Spleen (tissue), 11 donors: ENCODE data around the gene PERP. TPM values are rescaled to one million over a fixed set of nuclear protein-coding genes. Genes with fewer than 3 reads are reported as not detected.

Experiments
- DNase-seq: peaks from one replicate; pipeline ENCODE4 v3.0.0-alpha.2; 2020
- H3K27ac ChIP-seq, 8 donors: fragments of 200-600 bp; sonication (generic) in 7 of 8; 1 replicate in 4 of 8; 2 replicates in 4 of 8; pipeline versions ENCODE4 v1.5.0 to v1.8.0; 2016 to 2021; ENCODE audit warnings: inconsistent platforms in 4 of 8, mild to moderate bottlenecking in 4 of 8, moderate library complexity in 1 of 8
- H3K27me3 ChIP-seq, 7 donors: fragments of 200-600 bp; sonication (generic) in 6 of 7; replicated peaks in 1 of 7; 1 replicate in 4 of 7; 2 replicates in 3 of 7; pipeline versions ENCODE4 v1.5.0 to v1.8.0; 2016 to 2021; ENCODE audit warnings: inconsistent platforms in 3 of 7, mild to moderate bottlenecking in 1 of 7
- H3K36me3 ChIP-seq, 6 donors: fragments of 200-600 bp; sonication (generic) in 5 of 6; 1 replicate in 4 of 6; 2 replicates in 2 of 6; pipeline versions ENCODE4 v1.5.0 to v1.8.0; 2016 to 2021; ENCODE audit warnings: inconsistent platforms in 2 of 6
- H3K4me1 ChIP-seq, 6 donors: fragments of 200-600 bp; sonication (generic) in 5 of 6; 1 replicate in 3 of 6; 2 replicates in 3 of 6; pipeline versions ENCODE4 v1.5.0 to v1.8.0; 2016 to 2021; ENCODE audit warnings: inconsistent platforms in 3 of 6
- H3K4me3 ChIP-seq, 8 donors: fragments of 200-600 bp; sonication (generic) in 7 of 8; 1 replicate in 4 of 8; 2 replicates in 4 of 8; pipeline versions ENCODE4 v1.5.0 to v1.8.0; 2016 to 2021; ENCODE audit warnings: inconsistent platforms in 4 of 8, mild to moderate bottlenecking in 4 of 8, moderate library complexity in 2 of 8
- H3K9me3 ChIP-seq, 8 donors: fragments of 200-600 bp; sonication (generic) in 7 of 8; 1 replicate in 4 of 8; 2 replicates in 4 of 8; pipeline versions ENCODE4 v1.5.0 to v1.8.0; 2016 to 2021; ENCODE audit warnings: inconsistent platforms in 4 of 8
- CTCF ChIP-seq, 11 experiments: fragments of 200-600 bp in 7 of 11; fragments of 450-650 bp in 4 of 11; sonication (generic) in 4 of 11; IDR thresholded peaks in 8 of 11; conservative IDR thresholded peaks in 3 of 11; 1 replicate in 7 of 11; 2 replicates in 4 of 11; pipeline versions ENCODE4 v1.4.0 to v1.8.0; 2016 to 2021; ENCODE audit warnings: antibody characterized with exemption in 11 of 11, inconsistent platforms in 4 of 11, mild to moderate bottlenecking in 1 of 11
- POLR2A ChIP-seq, 3 donors: fragments of 450-650 bp; IDR thresholded peaks; one replicate each; pipeline ENCODE4 v1.5.1; 2017; ENCODE audit warnings: antibody characterized with exemption in 3 of 3, mild to moderate bottlenecking in 1 of 3
- POLR2AphosphoS5 ChIP-seq, 3 donors: sonication (generic); formaldehyde crosslinking; IDR thresholded peaks; one replicate each; pipeline ENCODE4 v1.5.1; 2017; ENCODE audit warnings: antibody characterized with exemption in 3 of 3
- WGBS, 5 donors: extraction: QIAGEN DNeasy Blood & Tissue Kit in 3 of 5; methylation state at CpG; one replicate each; pipeline versions ENCODE4 v1.1.5 to v1.1.7; 2013 to 2018; 5-methylcytosine and 5-hydroxymethylcytosine counted together
- intact Hi-C: fragments of 100-400 bp; cut with DNase I; formaldehyde crosslinking; loops from one replicate; pipeline ENCODE4 v1.15.0; 2023; ENCODE audit warnings: low total_unique reads
- polyA plus RNA-seq, 3 donors: library from polyadenylated mRNA; stranded (reverse); fragments of 200-250 nt; gene quantifications; one replicate each; pipeline ENCODE4 v1.2.1, GENCODE V29; 2013
- total RNA-seq, 7 donors: library from RNA; depleted of rRNA in 3 of 7; stranded (reverse); fragments of >200 nt in 3 of 7; fragmentation: NEBNext Ultra II Directional in 4 of 7; extraction: Animal tissue kit (Norgen Biotek cat#: 25700) in 4 of 7; gene quantifications; one replicate each; pipeline versions ENCODE4 v1.1.0 to v1.2.1, GENCODE V29; 2016 to 2021
- donor health status: healthy with polysubstance abuse.
- donor health status: DM: no; HTN: no; CAD: no; lungs with moderate emphysema.
- donor health status: DM: no; HTN: no; CAD: no.
- donor health status: Bipolar disorder and iron deficiency.
- donor health status: healthy.
- donor health status: DM: no; HTN: no; CAD: no.
- donor health status: DM: yes; HTN: yes; CAD: no.

Gene PERP
- total and polyA plus RNA-seq, 10 donors = 0.29 to 1.1 (median 0.55) TPM

DNA sequence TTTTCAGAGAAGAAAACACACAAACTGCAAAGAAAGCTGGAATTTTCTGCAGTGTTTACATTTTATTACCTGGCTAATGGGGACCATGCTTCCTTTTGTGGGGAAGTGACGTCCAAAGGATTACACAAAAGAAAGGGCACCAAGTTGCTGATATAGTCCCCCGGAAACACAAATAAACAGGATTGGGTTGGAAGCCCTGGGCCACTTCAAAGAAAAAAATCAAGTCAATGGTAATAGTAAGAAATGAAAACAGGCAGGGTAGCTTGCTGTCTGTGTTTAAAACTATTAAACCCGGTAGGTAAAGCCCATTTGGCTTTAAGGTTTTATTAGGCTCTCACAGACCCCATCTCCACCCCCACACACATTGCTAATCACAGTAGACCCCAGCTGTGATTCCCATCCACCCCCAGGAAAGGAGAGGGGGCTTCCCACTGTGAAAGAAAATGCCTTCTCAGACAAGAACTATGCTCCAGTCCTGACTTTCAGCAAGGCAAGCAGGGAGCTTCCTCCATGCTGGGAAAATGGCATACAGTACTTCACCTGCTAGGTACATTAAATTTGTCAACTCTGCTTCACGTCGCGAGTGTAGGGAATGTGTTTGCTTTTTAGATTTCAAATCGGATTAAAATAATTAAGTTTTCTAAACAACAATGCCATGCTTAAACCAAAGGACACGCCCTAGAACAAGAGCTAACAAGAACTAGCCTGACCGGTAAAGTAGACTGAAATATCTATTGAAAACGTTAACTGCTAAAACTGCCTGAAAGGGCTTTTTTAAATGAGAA lies 1.1 kb downstream of the PERP start:
- WGBS, 5 donors = 27 to 34% (median 29%) methylated on average over 10 of the region's 10 CpGs
- Histone ChIP-seq H3K4me1 (peaks cover 4 to 28% (median 22%) of the 10 kb centered on the region in 6 donors), H3K9me3 (no peaks in the 10 kb centered on the region), H3K27ac (no peak overlapping the region), H3K4me3 (no peak overlapping the region), H3K36me3 (no peaks in the 10 kb centered on the region), H3K27me3 (peaks cover 0 to 67% (median 41%) of the 10 kb centered on the region in 7 donors)
- DNase-seq = no peak
- TF ChIP-seq POLR2AphosphoS5 (IDR thresholded peaks at IDR 0.05) (no peak), CTCF (IDR thresholded peaks at IDR 0.05 in 8 of 11, conservative IDR thresholded peaks at IDR 0.05 in 3 of 11) (no peak), POLR2A (IDR thresholded peaks at IDR 0.05) (no peak)
- intact Hi-C loops = no loop called here

DNA sequence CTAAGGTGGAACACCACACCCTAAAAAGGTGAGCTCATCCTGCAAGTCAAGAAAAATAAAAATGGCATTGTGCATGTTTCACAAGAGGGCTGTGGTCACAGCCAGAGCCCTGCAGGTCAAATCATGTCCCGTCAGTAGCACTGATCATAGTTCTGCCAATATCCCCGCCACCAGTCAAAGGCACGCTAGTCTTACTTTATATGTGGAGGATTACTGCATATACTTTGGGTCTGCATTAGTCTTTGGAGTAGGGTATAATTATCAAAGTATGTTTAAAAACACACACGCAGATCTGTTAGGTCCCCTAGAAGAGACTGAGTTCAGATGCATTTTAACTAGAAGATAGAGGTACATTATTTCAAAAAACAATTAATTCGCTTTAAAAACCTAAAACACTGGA lies 1.8 kb downstream of the PERP start:
- peaks cover 4 to 28% (median 22%) of the 10 kb centered on the region in 6 donors for H3K4me1 ChIP-seq
- TF ChIP-seq CTCF (IDR thresholded peaks at IDR 0.05 in 8 of 11, conservative IDR thresholded peaks at IDR 0.05 in 3 of 11) = no peak
- TF ChIP-seq POLR2AphosphoS5 (IDR thresholded peaks at IDR 0.05) = no peak
- TF ChIP-seq POLR2A (IDR thresholded peaks at IDR 0.05) = no peak
- H3K27me3 ChIP-seq = peaks cover 0 to 67% (median 41%) of the 10 kb centered on the region in 7 donors
- intact Hi-C loops = no loop called here
- no peaks in the 10 kb centered on the region for H3K36me3 ChIP-seq
- WGBS, 5 donors = 82 to 86% (median 85%) methylated on average over 5 of the region's 5 CpGs
- no peaks in the 10 kb centered on the region for H3K9me3 ChIP-seq
- no peak overlapping the region for H3K27ac ChIP-seq
- no peak overlapping the region for H3K4me3 ChIP-seq
- no peak for DNase-seq

GRCh38 chr6:138104618-138105213 lies 2.5 kb downstream of the PERP start:
- peaks cover 0 to 71% (median 41%) of the 10 kb centered on the region in 7 donors for H3K27me3 ChIP-seq
- no peak overlapping the region for H3K27ac ChIP-seq
- TF ChIP-seq POLR2A (IDR thresholded peaks at IDR 0.05) (no peak), POLR2AphosphoS5 (IDR thresholded peaks at IDR 0.05) (no peak), CTCF (IDR thresholded peaks at IDR 0.05 in 8 of 11, conservative IDR thresholded peaks at IDR 0.05 in 3 of 11) (no peak)
- H3K4me1 ChIP-seq = peaks cover 4 to 28% (median 22%) of the 10 kb centered on the region in 6 donors
- H3K4me3 ChIP-seq = no peak overlapping the region
- intact Hi-C loops = no loop called here
- no peaks in the 10 kb centered on the region for H3K9me3 ChIP-seq
- DNase-seq = no peak
- WGBS, 5 donors = 64 to 93% (median 80%) methylated on average over 10 of the region's 10 CpGs
- no peaks in the 10 kb centered on the region for H3K36me3 ChIP-seq

DNA sequence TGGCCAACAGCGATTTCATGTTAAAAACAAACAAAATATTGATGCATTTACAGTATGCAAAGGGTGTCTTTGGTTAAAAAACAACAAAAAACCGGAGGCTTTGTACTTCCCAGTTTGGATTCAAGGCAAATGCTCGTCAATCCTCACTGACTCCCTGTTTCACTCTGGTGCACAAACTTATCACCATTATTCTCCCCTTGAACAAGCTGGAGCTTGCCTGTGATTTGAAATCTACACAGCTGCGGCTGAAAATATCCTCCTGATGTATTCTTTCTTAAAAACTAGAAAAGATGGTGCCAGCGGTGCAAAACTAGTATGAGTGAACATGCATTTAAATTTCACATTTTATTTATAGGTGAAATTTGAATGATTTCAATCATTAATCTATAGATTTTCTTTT lies 3.3 kb downstream of the PERP start:
- no peaks in the 10 kb centered on the region for H3K36me3 ChIP-seq
- H3K27ac ChIP-seq = no peak overlapping the region
- H3K27me3 ChIP-seq = peaks cover 0 to 67% (median 41%) of the 10 kb centered on the region in 7 donors
- H3K9me3 ChIP-seq = peaks cover 0 to 2% (median 0%) of the 10 kb centered on the region in 8 donors
- no peak overlapping the region for H3K4me3 ChIP-seq
- H3K4me1 ChIP-seq = peaks cover 4 to 28% (median 22%) of the 10 kb centered on the region in 6 donors
- 82 to 93% (median 86%) methylated on average over 5 of the region's 5 CpGs for WGBS, 5 donors
- DNase-seq = no peak
- intact Hi-C loops = no loop called here
- TF ChIP-seq CTCF (IDR thresholded peaks at IDR 0.05 in 8 of 11, conservative IDR thresholded peaks at IDR 0.05 in 3 of 11) (no peak), POLR2AphosphoS5 (IDR thresholded peaks at IDR 0.05) (no peak), POLR2A (IDR thresholded peaks at IDR 0.05) (no peak)
